Right kidney (tissue), 1 donor: ENCODE data around the gene DAB1.

ENCODE experiments used
- DNase-seq: peaks from one replicate; pipeline ENCODE4 v3.0.0-alpha.2; 2016

DAB1 gene

GRCh38 chr1:56973923-56974742 is 449.7 kb downstream of the DAB1 start:
- DNase-seq, result no peak

GRCh38 chr1:56972976-56973375 is 450.9 kb downstream of the DAB1 start:
- no peak for DNase-seq

- no peak for DNase-seq
These were observed 453.6 kb downstream of the DAB1 start for GRCh38 chr1:56970280-56970679.

- DNase-seq, result no peak
These were observed 454.9 kb downstream of the DAB1 start for GRCh38 chr1:56968878-56969495.

- DNase-seq, result no peak
These were observed 455.7 kb downstream of the DAB1 start for GRCh38 chr1:56967900-56968832.

GRCh38 chr1:56967355-56967754 is 456.5 kb downstream of the DAB1 start:
- no peak for DNase-seq

GRCh38 chr1:56966698-56966999 is 457.2 kb downstream of the DAB1 start:
- no peak for DNase-seq

- no peak for DNase-seq
These were observed 457.8 kb downstream of the DAB1 start, which contains the start of gene C8B for GRCh38 chr1:56965916-56966697. C8B (minus strand) TSS chr1:56966015; CDS start chr1:56965948, 67 bp downstream.

GRCh38 chr1:56965191-56965590 is 458.7 kb downstream of the DAB1 start:
- DNase-seq, result no peak

- DNase-seq, result no peak
These were observed 459.4 kb downstream of the DAB1 start for GRCh38 chr1:56964349-56965017.

GRCh38 chr1:56963667-56964066 is 460.2 kb downstream of the DAB1 start:
- DNase-seq, result no peak

- DNase-seq, result no peak
These were observed 462.4 kb downstream of the DAB1 start for GRCh38 chr1:56961426-56961825.

GRCh38 chr1:56958526-56958925 is 465.3 kb downstream of the DAB1 start:
- no peak for DNase-seq

GRCh38 chr1:56957931-56958330 is 465.9 kb downstream of the DAB1 start:
- DNase-seq, result no peak

- DNase-seq, result no peak
These were observed 469.2 kb downstream of the DAB1 start for GRCh38 chr1:56954664-56955063.

- no peak for DNase-seq
These were observed 470.5 kb downstream of the DAB1 start for GRCh38 chr1:56953386-56953785.

GRCh38 chr1:56952501-56952900 is 471.4 kb downstream of the DAB1 start:
- DNase-seq, result no peak

GRCh38 chr1:56948403-56949023 is 475.3 kb downstream of the DAB1 start:
- no peak for DNase-seq
